HG03520 (cell line): Measurements from ENCODE around the gene CDHR3.
A peak's percentile ranks its signal among the peaks of the same experiment; 100 is the strongest.

Experiments
- ATAC-seq: cut with Tn5 transposase; IDR thresholded peaks from one replicate; pipeline ENCODE4 v1.9.1; 2021; ENCODE audit warnings: mild to moderate bottlenecking, moderate library complexity; ENCODE audit not compliant: unreplicated experiment

The CDHR3 gene

GRCh38 chr7:106062521-106062931 is 99.5 kb downstream of the CDHR3 start:
- ATAC-seq, result no peak

- no peak for ATAC-seq
Observed at GRCh38 chr7:106063024-106063423, 100.0 kb downstream of the CDHR3 start.

- ATAC-seq, result no peak
Observed at GRCh38 chr7:106063692-106064091, 100.6 kb downstream of the CDHR3 start.

GRCh38 chr7:106064316-106064715 is 101.3 kb downstream of the CDHR3 start:
- no peak for ATAC-seq

- no peak for ATAC-seq
Observed at GRCh38 chr7:106064771-106065574, 101.9 kb downstream of the CDHR3 start.

- no peak for ATAC-seq
Observed at GRCh38 chr7:106065575-106066500, 102.8 kb downstream of the CDHR3 start.

- no peak for ATAC-seq
Observed at GRCh38 chr7:106067678-106068077, 104.6 kb downstream of the CDHR3 start.

- no peak for ATAC-seq
Observed at GRCh38 chr7:106068538-106068961, 105.5 kb downstream of the CDHR3 start.

- ATAC-seq, result no peak
Observed at GRCh38 chr7:106068986-106069385, 105.9 kb downstream of the CDHR3 start.

GRCh38 chr7:106069471-106070200 is 106.6 kb downstream of the CDHR3 start:
- no peak for ATAC-seq

GRCh38 chr7:106070201-106070551 is 107.1 kb downstream of the CDHR3 start:
- ATAC-seq, result no peak

- no peak for ATAC-seq
Observed at GRCh38 chr7:106070567-106071254, 107.6 kb downstream of the CDHR3 start.

- peak; percentile 99 for ATAC-seq
Observed at GRCh38 chr7:106071356-106071998, 108.4 kb downstream of the CDHR3 start.

GRCh38 chr7:106071999-106072714 is 109.1 kb downstream of the CDHR3 start:
- ATAC-seq, result no peak

- ATAC-seq, result no peak
Observed at GRCh38 chr7:106072715-106073091, 109.6 kb downstream of the CDHR3 start.

GRCh38 chr7:106073701-106074100 is 110.6 kb downstream of the CDHR3 start:
- no peak for ATAC-seq

- no peak for ATAC-seq
Observed at GRCh38 chr7:106074257-106074656, 111.2 kb downstream of the CDHR3 start.

- no peak for ATAC-seq
Observed at GRCh38 chr7:106075937-106076336, 112.9 kb downstream of the CDHR3 start.

GRCh38 chr7:106076537-106076936 is 113.5 kb downstream of the CDHR3 start:
- ATAC-seq, result no peak
